Vagina (tissue), 2 donors: Measurements from ENCODE around the gene SBNO1. TPM values are rescaled to one million over a fixed set of nuclear protein-coding genes. Genes with fewer than 3 reads are reported as not detected.
A peak's percentile ranks its signal among the peaks of the same experiment; 100 is the strongest.
"Not testable (repeated sequence)": the region's sequence is repeated elsewhere in the genome, so short reads cannot be mapped to it uniquely, and the experiment has no call there.

ENCODE experiments used
- DNase-seq, 2 donors: peaks; one replicate each; pipeline ENCODE4 v3.0.0-alpha.2; 2017; ENCODE audit errors: extremely low spot score in 2 of 2
- H3K27ac ChIP-seq: fragments of 200-600 bp; sonication (generic); one replicate; pipeline ENCODE4 v1.5.1; 2019
- H3K27me3 ChIP-seq: fragments of 200-600 bp; sonication (generic); one replicate; pipeline ENCODE4 v1.5.1; 2019
- H3K36me3 ChIP-seq, 2 donors: fragments of 200-600 bp; sonication (generic); one replicate each; pipeline ENCODE4 v1.5.1; 2017 to 2019
- H3K4me1 ChIP-seq: fragments of 200-600 bp; sonication (generic); one replicate; pipeline ENCODE4 v1.5.1; 2019
- H3K4me3 ChIP-seq, 2 donors: fragments of 200-600 bp; sonication (generic); 1 replicate in 1 of 2; 2 replicates in 1 of 2; pipeline ENCODE4 v1.5.1; 2016 to 2019
- H3K9me3 ChIP-seq: fragments of 200-600 bp; sonication (generic); one replicate; pipeline ENCODE4 v1.5.1; 2019
- CTCF ChIP-seq, 3 experiments: fragments of 450-650 bp in 2 of 3; fragments of 200-600 bp in 1 of 3; sonication (generic) in 1 of 3; IDR thresholded peaks; one replicate each; pipeline ENCODE4 v1.5.1; 2017 to 2019; ENCODE audit warnings: antibody characterized with exemption in 3 of 3, mild to moderate bottlenecking in 2 of 3, moderate library complexity in 2 of 3
- POLR2A ChIP-seq, 2 donors: fragments of 450-650 bp; IDR thresholded peaks; one replicate each; pipeline ENCODE4 v1.6.1; 2017; ENCODE audit warnings: antibody characterized with exemption in 2 of 2, mild to moderate bottlenecking in 2 of 2, moderate library complexity in 2 of 2
- POLR2AphosphoS5 ChIP-seq, 2 donors: sonication (generic); formaldehyde crosslinking; IDR thresholded peaks; one replicate each; pipeline ENCODE4 v1.9.0; 2017; ENCODE audit warnings: antibody characterized with exemption in 2 of 2, mild to moderate bottlenecking in 2 of 2, low read depth in 1 of 2; ENCODE audit not compliant: insufficient read depth in 1 of 2
- intact Hi-C: fragments of 100-400 bp; cut with DNase I; formaldehyde crosslinking; loops from one replicate; pipeline ENCODE4 v1.15.1; 2023
- total RNA-seq: library from RNA; depleted of rRNA; stranded (reverse); fragments of >200 nt; gene quantifications from one replicate; pipeline ENCODE4 v1.2.3, GENCODE V29; 2016

The SBNO1 gene
- total RNA-seq, 1 donor from 2014 or later = 15.0 TPM

- no peaks in the 10 kb centered on the region for H3K27me3 ChIP-seq
- peak overlapping the region; percentile 49 to 63 for H3K4me3 ChIP-seq
- TF ChIP-seq POLR2AphosphoS5 (IDR thresholded peaks at IDR 0.05; ENCODE audit: insufficient read depth in 1 of 2, low read depth in 1 of 2) = peak in 1 of 2 donors; percentile 61
- no peak for TF ChIP-seq POLR2A (IDR thresholded peaks at IDR 0.05)
- TF ChIP-seq CTCF (IDR thresholded peaks at IDR 0.05) = peak in 1 of 3 experiments; percentile 22
- H3K27ac ChIP-seq = peak overlapping the region; percentile 74
- intact Hi-C loops = loop anchor here (10.0 kb wide), 1 partner anchor 124 kb away; no protein-coding TSS in a partner anchor
- no peaks in the 10 kb centered on the region for H3K9me3 ChIP-seq
- no peak for DNase-seq
- peaks cover 0 to 9% of the 10 kb centered on the region in 2 donors for H3K36me3 ChIP-seq
- peaks cover 63% of the 10 kb centered on the region for H3K4me1 ChIP-seq
Measured at GRCh38 chr12:123388177-123388950, 23.7 kb upstream of the SBNO1 start.

- Histone ChIP-seq H3K4me3 (peak overlapping the region; percentile 49 to 63), H3K4me1 (peaks cover 61% of the 10 kb centered on the region), H3K9me3 (no peaks in the 10 kb centered on the region), H3K27me3 (no peaks in the 10 kb centered on the region), H3K27ac (peak overlapping the region; percentile 74), H3K36me3 (peaks cover 0 to 9% of the 10 kb centered on the region in 2 donors)
- TF ChIP-seq POLR2AphosphoS5 (IDR thresholded peaks at IDR 0.05; ENCODE audit: insufficient read depth in 1 of 2, low read depth in 1 of 2) (no peak), CTCF (IDR thresholded peaks at IDR 0.05) (no peak), POLR2A (IDR thresholded peaks at IDR 0.05) (no peak)
- intact Hi-C loops = loop anchor here (10.0 kb wide), 1 partner anchor 123 kb away; no protein-coding TSS in a partner anchor
- DNase-seq = no peak
Measured at GRCh38 chr12:123387508-123388176, 23.0 kb upstream of the SBNO1 start.

DNA sequence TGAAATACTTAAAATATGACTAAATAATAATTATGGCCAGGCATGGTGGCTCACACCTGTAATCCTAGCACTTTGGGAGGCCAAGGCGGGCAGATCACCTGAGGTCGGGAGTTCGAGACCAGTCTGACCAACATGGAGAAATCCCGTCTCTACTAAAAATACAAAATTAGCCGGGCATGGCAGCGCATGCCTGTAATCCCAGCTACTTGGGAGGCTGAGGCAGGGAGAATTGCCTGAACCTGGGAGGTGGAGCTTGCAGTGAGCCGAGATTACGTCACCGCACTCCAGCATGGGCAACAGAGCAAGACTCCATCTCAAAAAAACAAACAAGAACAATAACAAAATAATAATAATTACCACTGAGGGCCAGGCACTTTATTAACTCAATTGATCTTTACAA is 20.9 kb upstream of the SBNO1 start:
- intact Hi-C loops = loop anchor here (10.0 kb wide), 1 partner anchor 121 kb away; no protein-coding TSS in a partner anchor
- not testable (repeated sequence) for H3K9me3 ChIP-seq, H3K27me3 ChIP-seq, DNase-seq, H3K4me3 ChIP-seq, H3K36me3 ChIP-seq, H3K27ac ChIP-seq
- peaks cover 40% of the 10 kb centered on the region for H3K4me1 ChIP-seq

DNA sequence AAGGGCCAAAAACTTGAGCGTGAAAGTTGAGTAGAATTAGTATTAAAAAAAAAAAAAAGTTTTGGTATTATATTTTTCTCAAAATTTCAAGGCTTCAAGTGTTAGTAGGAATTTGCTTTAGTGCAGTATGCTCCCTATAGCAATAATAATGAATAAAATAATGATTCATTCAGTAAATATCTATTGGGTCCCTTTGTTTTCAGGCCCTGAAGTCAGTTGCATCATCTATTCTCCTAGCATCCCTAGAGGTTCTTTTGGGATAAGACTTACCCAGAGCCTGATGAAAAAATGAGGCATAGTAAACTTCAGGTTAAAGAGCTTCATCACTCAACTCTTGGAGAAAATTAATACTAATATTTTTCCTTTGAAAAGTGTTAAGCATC is 20.3 kb upstream of the SBNO1 start:
- no peak for DNase-seq
- H3K4me1 ChIP-seq = peaks cover 35% of the 10 kb centered on the region
- TF ChIP-seq POLR2A (IDR thresholded peaks at IDR 0.05) (no peak), POLR2AphosphoS5 (IDR thresholded peaks at IDR 0.05; ENCODE audit: insufficient read depth in 1 of 2, low read depth in 1 of 2) (no peak), CTCF (IDR thresholded peaks at IDR 0.05) (no peak)
- no peaks in the 10 kb centered on the region for H3K36me3 ChIP-seq
- no peak overlapping the region for H3K27ac ChIP-seq
- H3K27me3 ChIP-seq = no peaks in the 10 kb centered on the region
- no peaks in the 10 kb centered on the region for H3K9me3 ChIP-seq
- intact Hi-C loops = loop anchor here (10.0 kb wide), 1 partner anchor 120 kb away; no protein-coding TSS in a partner anchor
- H3K4me3 ChIP-seq = peak overlapping the region; percentile 60 to 88

GRCh38 chr12:123384318-123384993 is 19.8 kb upstream of the SBNO1 start:
- intact Hi-C loops = loop anchor here (10.0 kb wide), 1 partner anchor 120 kb away; no protein-coding TSS in a partner anchor

More at GRCh38 chr12:123384318-123384993, 19.8 kb upstream of the SBNO1 start:
- H3K27ac ChIP-seq = peak overlapping the region; percentile 71
- H3K4me1 ChIP-seq = peaks cover 31% of the 10 kb centered on the region
- no peaks in the 10 kb centered on the region for H3K36me3 ChIP-seq
- H3K27me3 ChIP-seq = no peaks in the 10 kb centered on the region
- no peaks in the 10 kb centered on the region for H3K9me3 ChIP-seq
- no peak for DNase-seq
- peak overlapping the region; percentile 60 to 88 for H3K4me3 ChIP-seq
- TF ChIP-seq CTCF (IDR thresholded peaks at IDR 0.05) = no peak
- TF ChIP-seq POLR2A (IDR thresholded peaks at IDR 0.05) = no peak
